ENCODE measurements around the gene CCDC102A. TPM values are rescaled to one million over a fixed set of nuclear protein-coding genes. Genes with fewer than 3 reads are reported as not detected.
"Not testable (repeated sequence)": the region's sequence is repeated elsewhere in the genome, so short reads cannot be mapped to it uniquely, and the experiment has no call there.

Gene CCDC102A
- total RNA-seq, 1 donor from 2014 or later, result 6.0 TPM

- intact Hi-C loops (cut with micrococcal nuclease), result no loop called here
- Mint-ChIP-seq H3K27ac (no peak overlapping the region), H3K4me1 (peaks cover 11% of the 10 kb centered on the region), H3K36me3 (ENCODE audit: low read depth) (no peaks in the 10 kb centered on the region), H3K9me3 (no peaks in the 10 kb centered on the region), H3K4me3 (no peak overlapping the region), H3K27me3 (peaks cover 2% of the 10 kb centered on the region)
- DNase-seq, result no peak
Observed at GRCh38 chr16:57504001-57504400, 32.4 kb downstream of the CCDC102A start.

GRCh38 chr16:57503366-57503765, 33.0 kb downstream of the CCDC102A start:
- Mint-ChIP-seq H3K36me3 (ENCODE audit: low read depth) (no peaks in the 10 kb centered on the region), H3K4me1 (peaks cover 11% of the 10 kb centered on the region), H3K27me3 (peaks cover 2% of the 10 kb centered on the region), H3K27ac (no peak overlapping the region), H3K4me3 (no peak overlapping the region), H3K9me3 (no peaks in the 10 kb centered on the region)
- intact Hi-C loops (cut with micrococcal nuclease), result no loop called here
- no peak for DNase-seq

- Mint-ChIP-seq H3K27me3 (peaks cover 2% of the 10 kb centered on the region), H3K4me1 (peaks cover 11% of the 10 kb centered on the region), H3K4me3 (no peak overlapping the region), H3K36me3 (ENCODE audit: low read depth) (no peaks in the 10 kb centered on the region), H3K27ac (no peak overlapping the region), H3K9me3 (no peaks in the 10 kb centered on the region)
- DNase-seq, result no peak
- intact Hi-C loops (cut with micrococcal nuclease), result no loop called here
Observed at GRCh38 chr16:57502048-57502775, 34.2 kb downstream of the CCDC102A start.

GRCh38 chr16:57501492-57501891, 34.9 kb downstream of the CCDC102A start:
- H3K9me3 Mint-ChIP-seq, result no peaks in the 10 kb centered on the region
- H3K36me3 Mint-ChIP-seq (ENCODE audit: low read depth), result no peaks in the 10 kb centered on the region
- peaks cover 11% of the 10 kb centered on the region for H3K4me1 Mint-ChIP-seq
- DNase-seq, result no peak
- peaks cover 1% of the 10 kb centered on the region for H3K27me3 Mint-ChIP-seq
- no peak overlapping the region for H3K27ac Mint-ChIP-seq
- intact Hi-C loops (cut with micrococcal nuclease), result no loop called here
- no peak overlapping the region for H3K4me3 Mint-ChIP-seq

- intact Hi-C loops (cut with micrococcal nuclease), result no loop called here
- Mint-ChIP-seq H3K27me3 (no peaks in the 10 kb centered on the region), H3K9me3 (no peaks in the 10 kb centered on the region), H3K36me3 (ENCODE audit: low read depth) (no peaks in the 10 kb centered on the region), H3K4me1 (peaks cover 11% of the 10 kb centered on the region), H3K4me3 (no peak overlapping the region), H3K27ac (no peak overlapping the region)
- DNase-seq, result peak; percentile 73
Observed at GRCh38 chr16:57500578-57501111, 35.7 kb downstream of the CCDC102A start.

GRCh38 chr16:57499941-57500340, 36.4 kb downstream of the CCDC102A start:
- H3K9me3 Mint-ChIP-seq; DNase-seq; H3K27ac Mint-ChIP-seq; H3K4me3 Mint-ChIP-seq; H3K36me3 Mint-ChIP-seq (ENCODE audit: low read depth); intact Hi-C loops (cut with micrococcal nuclease); H3K27me3 Mint-ChIP-seq: not testable (repeated sequence)
- H3K4me1 Mint-ChIP-seq, result peaks cover 11% of the 10 kb centered on the region

- Mint-ChIP-seq H3K27ac (no peak overlapping the region), H3K36me3 (ENCODE audit: low read depth) (no peaks in the 10 kb centered on the region), H3K9me3 (no peaks in the 10 kb centered on the region), H3K4me3 (no peak overlapping the region), H3K27me3 (peaks cover 7% of the 10 kb centered on the region), H3K4me1 (peaks cover 11% of the 10 kb centered on the region)
- intact Hi-C loops (cut with micrococcal nuclease), result no loop called here
- no peak for DNase-seq
Observed at GRCh38 chr16:57498031-57498430, 38.3 kb downstream of the CCDC102A start.

GRCh38 chr16:57497121-57497520, 39.2 kb downstream of the CCDC102A start:
- Mint-ChIP-seq H3K27ac (no peak overlapping the region), H3K36me3 (ENCODE audit: low read depth) (no peaks in the 10 kb centered on the region), H3K27me3 (peaks cover 11% of the 10 kb centered on the region), H3K9me3 (no peaks in the 10 kb centered on the region), H3K4me1 (peaks cover 11% of the 10 kb centered on the region), H3K4me3 (no peak overlapping the region)
- intact Hi-C loops (cut with micrococcal nuclease), result no loop called here
- DNase-seq, result no peak

GRCh38 chr16:57493767-57494166, 42.6 kb downstream of the CCDC102A start:
- Mint-ChIP-seq H3K27ac (no peak overlapping the region), H3K9me3 (no peaks in the 10 kb centered on the region), H3K27me3 (peaks cover 16% of the 10 kb centered on the region), H3K36me3 (ENCODE audit: low read depth) (no peaks in the 10 kb centered on the region), H3K4me1 (no peaks in the 10 kb centered on the region), H3K4me3 (no peak overlapping the region)
- intact Hi-C loops (cut with micrococcal nuclease), result no loop called here
- DNase-seq, result no peak

- H3K9me3 Mint-ChIP-seq, result no peaks in the 10 kb centered on the region
- peaks cover 12% of the 10 kb centered on the region for H3K4me1 Mint-ChIP-seq
- no peak overlapping the region for H3K4me3 Mint-ChIP-seq
- intact Hi-C loops (cut with micrococcal nuclease), result no loop called here
- peaks cover 13% of the 10 kb centered on the region for H3K27me3 Mint-ChIP-seq
- no peaks in the 10 kb centered on the region for H3K36me3 Mint-ChIP-seq (ENCODE audit: low read depth)
- no peak for DNase-seq
- H3K27ac Mint-ChIP-seq, result no peak overlapping the region
Observed at GRCh38 chr16:57489229-57489628, 47.1 kb downstream of the CCDC102A start.

GRCh38 chr16:57486858-57487834, 49.2 kb downstream of the CCDC102A start:
- intact Hi-C loops (cut with micrococcal nuclease), result loop anchor here (2.0 kb wide), 1 partner anchor 50 kb away; the partner anchor contains the start of gene CCDC102A
- H3K27ac Mint-ChIP-seq, result peak overlapping the region; percentile 76
- peaks cover 12% of the 10 kb centered on the region for H3K4me1 Mint-ChIP-seq
- no peaks in the 10 kb centered on the region for H3K9me3 Mint-ChIP-seq
- peaks cover 5% of the 10 kb centered on the region for H3K27me3 Mint-ChIP-seq
- no peak for DNase-seq
- no peaks in the 10 kb centered on the region for H3K36me3 Mint-ChIP-seq (ENCODE audit: low read depth)
- H3K4me3 Mint-ChIP-seq, result peak overlapping the region; percentile 80

- no peaks in the 10 kb centered on the region for H3K36me3 Mint-ChIP-seq (ENCODE audit: low read depth)
- intact Hi-C loops (cut with micrococcal nuclease), result loop anchor here (2.0 kb wide), 1 partner anchor 51 kb away; the partner anchor contains the start of gene CCDC102A
- H3K27me3 Mint-ChIP-seq, result no peaks in the 10 kb centered on the region
- peaks cover 12% of the 10 kb centered on the region for H3K4me1 Mint-ChIP-seq
- peak; percentile 94 for DNase-seq
- peak within 1 kb of the TSS; percentile 76 for H3K27ac Mint-ChIP-seq
- H3K9me3 Mint-ChIP-seq, result no peaks in the 10 kb centered on the region
- H3K4me3 Mint-ChIP-seq, result peak within 1 kb of the TSS; percentile 82
Observed at GRCh38 chr16:57485916-57486857, 50.2 kb downstream of the CCDC102A start, which contains the start of gene DOK4. TSS of gene DOK4 (minus strand) at chr16:57486493. CDS start at chr16:57479507, 6,986 bp downstream.
